ENCODE data around the gene CXCL11.

DNA sequence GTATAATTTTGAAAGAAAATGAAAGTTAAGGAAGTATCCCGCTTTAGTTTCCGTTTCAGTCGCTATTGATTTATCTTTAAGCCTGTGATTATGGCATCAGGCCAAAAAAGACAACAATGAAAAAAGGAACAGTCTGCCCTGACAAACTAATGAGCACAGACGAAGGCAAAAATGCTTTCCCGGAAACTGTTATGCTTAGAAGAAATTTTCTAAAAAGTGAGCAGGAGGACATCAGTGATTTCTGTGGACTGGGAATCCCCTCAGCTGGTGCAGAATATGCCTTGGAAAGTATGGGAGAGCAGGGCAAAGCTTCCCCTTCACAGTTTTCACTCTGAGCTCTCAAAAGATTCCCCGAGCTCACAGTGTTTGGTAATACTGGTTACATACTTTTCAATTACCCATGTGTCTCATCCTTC lies 7.5 kb downstream of the CXCL11 start:
- TF ChIP-seq, protein P1, sequence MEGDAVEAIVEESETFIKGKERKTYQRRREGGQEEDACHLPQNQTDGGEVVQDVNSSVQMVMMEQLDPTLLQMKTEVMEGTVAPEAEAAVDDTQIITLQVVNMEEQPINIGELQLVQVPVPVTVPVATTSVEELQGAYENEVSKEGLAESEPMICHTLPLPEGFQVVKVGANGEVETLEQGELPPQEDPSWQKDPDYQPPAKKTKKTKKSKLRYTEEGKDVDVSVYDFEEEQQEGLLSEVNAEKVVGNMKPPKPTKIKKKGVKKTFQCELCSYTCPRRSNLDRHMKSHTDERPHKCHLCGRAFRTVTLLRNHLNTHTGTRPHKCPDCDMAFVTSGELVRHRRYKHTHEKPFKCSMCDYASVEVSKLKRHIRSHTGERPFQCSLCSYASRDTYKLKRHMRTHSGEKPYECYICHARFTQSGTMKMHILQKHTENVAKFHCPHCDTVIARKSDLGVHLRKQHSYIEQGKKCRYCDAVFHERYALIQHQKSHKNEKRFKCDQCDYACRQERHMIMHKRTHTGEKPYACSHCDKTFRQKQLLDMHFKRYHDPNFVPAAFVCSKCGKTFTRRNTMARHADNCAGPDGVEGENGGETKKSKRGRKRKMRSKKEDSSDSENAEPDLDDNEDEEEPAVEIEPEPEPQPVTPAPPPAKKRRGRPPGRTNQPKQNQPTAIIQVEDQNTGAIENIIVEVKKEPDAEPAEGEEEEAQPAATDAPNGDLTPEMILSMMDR (IDR thresholded peaks at IDR 0.05), result no peak
- no peak for TF ChIP-seq EP300 (IDR thresholded peaks at IDR 0.05)
- TF ChIP-seq POLR2A (IDR thresholded peaks at IDR 0.05; ENCODE audit: low read depth), result no peak
- no peak for TF ChIP-seq POLR2AphosphoS5 (IDR thresholded peaks at IDR 0.05)
